Suprapubic skin (tissue), 4 donors: ENCODE data around the gene ZMAT1. TPM values are rescaled to one million over a fixed set of nuclear protein-coding genes. Genes with fewer than 3 reads are reported as not detected.

Experiments used
- DNase-seq, 2 donors: peaks; one replicate each; pipeline ENCODE4 v3.0.0-alpha.2; 2019; ENCODE audit warnings: low spot score in 2 of 2
- H3K27ac ChIP-seq: fragments of 200-600 bp; sonication (generic); one replicate; pipeline ENCODE4 v1.5.1; 2019
- H3K27me3 ChIP-seq: fragments of 200-600 bp; sonication (generic); one replicate; pipeline ENCODE4 v1.5.1; 2019
- H3K36me3 ChIP-seq: fragments of 200-600 bp; sonication (generic); one replicate; pipeline ENCODE4 v1.5.1; 2019
- H3K4me1 ChIP-seq: fragments of 200-600 bp; sonication (generic); one replicate; pipeline ENCODE4 v1.5.1; 2019
- H3K4me3 ChIP-seq: fragments of 200-600 bp; sonication (generic); one replicate; pipeline ENCODE4 v1.5.1; 2019; ENCODE audit warnings: mild to moderate bottlenecking
- H3K9me3 ChIP-seq: fragments of 200-600 bp; sonication (generic); one replicate; pipeline ENCODE4 v1.5.1; 2019
- EP300 ChIP-seq: sonication (generic); formaldehyde crosslinking; IDR thresholded peaks from one replicate; pipeline ENCODE4 v1.6.1; 2017; ENCODE audit warnings: antibody characterized with exemption
- POLR2A ChIP-seq, 2 donors: fragments of 450-650 bp; IDR thresholded peaks; one replicate each; pipeline ENCODE4 v1.6.1; 2017; ENCODE audit warnings: antibody characterized with exemption in 2 of 2, mild to moderate bottlenecking in 2 of 2, moderate library complexity in 2 of 2
- POLR2AphosphoS5 ChIP-seq, 3 donors: sonication (generic); formaldehyde crosslinking; IDR thresholded peaks; one replicate each; pipeline ENCODE4 v1.6.1; 2017; ENCODE audit warnings: antibody characterized with exemption in 3 of 3
- WGBS: methylation state at CpG from one replicate; pipeline ENCODE4 v1.1.5; 2018; 5-methylcytosine and 5-hydroxymethylcytosine counted together
- total RNA-seq, 4 donors: library from RNA; depleted of rRNA; stranded (reverse); fragments of >200 nt; gene quantifications; one replicate each; pipeline ENCODE4 v1.1.0, GENCODE V29; 2016
- TF ChIP-seq, protein P1 (sequence below), 2 donors: fragments of 200-600 bp in 1 of 2; fragments of 450-650 bp in 1 of 2; sonication (generic) in 1 of 2; IDR thresholded peaks; one replicate each; pipeline ENCODE4 v1.5.1; 2016 to 2019; ENCODE audit warnings: antibody characterized with exemption in 2 of 2, mild to moderate bottlenecking in 1 of 2, moderate library complexity in 1 of 2

The ZMAT1 gene
- total RNA-seq, 4 donors from 2014 or later: 1.9 to 8.9 (median 3.0) TPM

DNA sequence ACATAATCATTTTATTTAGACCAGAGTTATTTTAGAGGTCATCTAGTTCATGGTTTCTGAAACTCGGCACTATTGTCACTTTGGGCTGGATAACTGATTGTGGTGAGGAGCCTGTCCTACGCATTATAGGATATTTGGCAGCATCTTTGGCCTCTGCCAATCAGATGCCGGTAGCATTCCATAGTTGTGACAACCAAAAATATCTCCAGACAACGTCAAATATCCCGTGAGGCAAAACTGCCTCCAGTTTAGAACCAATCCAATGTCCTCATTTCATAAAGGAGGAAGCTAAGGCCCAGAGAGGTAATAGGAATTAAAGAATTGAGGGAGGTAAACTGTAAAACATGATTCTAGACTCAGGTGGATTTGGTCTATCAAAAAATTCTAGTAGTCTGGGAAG is 6.1 kb downstream of the ZMAT1 start:
- H3K27me3 ChIP-seq: no peaks in the 10 kb centered on the region
- 68% methylated on average over 5 of the region's 5 CpGs for WGBS
- H3K4me3 ChIP-seq: no peak overlapping the region
- H3K36me3 ChIP-seq: no peaks in the 10 kb centered on the region
- no peaks in the 10 kb centered on the region for H3K9me3 ChIP-seq
- DNase-seq: no peak
- TF ChIP-seq POLR2AphosphoS5 (IDR thresholded peaks at IDR 0.05) (no peak), POLR2A (IDR thresholded peaks at IDR 0.05) (no peak), EP300 (no peak)
- TF ChIP-seq, protein P1, sequence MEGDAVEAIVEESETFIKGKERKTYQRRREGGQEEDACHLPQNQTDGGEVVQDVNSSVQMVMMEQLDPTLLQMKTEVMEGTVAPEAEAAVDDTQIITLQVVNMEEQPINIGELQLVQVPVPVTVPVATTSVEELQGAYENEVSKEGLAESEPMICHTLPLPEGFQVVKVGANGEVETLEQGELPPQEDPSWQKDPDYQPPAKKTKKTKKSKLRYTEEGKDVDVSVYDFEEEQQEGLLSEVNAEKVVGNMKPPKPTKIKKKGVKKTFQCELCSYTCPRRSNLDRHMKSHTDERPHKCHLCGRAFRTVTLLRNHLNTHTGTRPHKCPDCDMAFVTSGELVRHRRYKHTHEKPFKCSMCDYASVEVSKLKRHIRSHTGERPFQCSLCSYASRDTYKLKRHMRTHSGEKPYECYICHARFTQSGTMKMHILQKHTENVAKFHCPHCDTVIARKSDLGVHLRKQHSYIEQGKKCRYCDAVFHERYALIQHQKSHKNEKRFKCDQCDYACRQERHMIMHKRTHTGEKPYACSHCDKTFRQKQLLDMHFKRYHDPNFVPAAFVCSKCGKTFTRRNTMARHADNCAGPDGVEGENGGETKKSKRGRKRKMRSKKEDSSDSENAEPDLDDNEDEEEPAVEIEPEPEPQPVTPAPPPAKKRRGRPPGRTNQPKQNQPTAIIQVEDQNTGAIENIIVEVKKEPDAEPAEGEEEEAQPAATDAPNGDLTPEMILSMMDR (IDR thresholded peaks at IDR 0.05): no peak
- H3K27ac ChIP-seq: no peak overlapping the region
- no peaks in the 10 kb centered on the region for H3K4me1 ChIP-seq

DNA sequence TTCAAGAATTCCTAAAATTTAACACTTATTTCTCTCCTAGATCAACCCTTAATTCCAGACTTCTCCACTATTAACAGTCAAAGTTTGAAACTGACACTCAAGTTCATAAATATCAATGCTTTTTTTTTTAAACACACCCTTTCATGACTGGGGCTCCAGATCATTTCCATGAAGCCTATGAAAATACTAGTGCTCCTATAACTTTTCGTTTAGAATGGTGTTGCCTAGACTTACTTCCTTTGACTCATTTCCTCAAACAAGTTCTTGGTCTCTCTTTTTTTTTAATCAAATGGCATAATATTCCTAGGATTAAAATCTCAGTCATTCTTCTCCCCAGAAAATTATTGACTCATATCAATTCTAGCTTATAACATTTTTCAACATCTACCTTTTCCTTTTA is 13.1 kb downstream of the ZMAT1 start:
- Histone ChIP-seq H3K36me3 (no peaks in the 10 kb centered on the region), H3K27ac (no peak overlapping the region), H3K4me3 (no peak overlapping the region), H3K27me3 (no peaks in the 10 kb centered on the region), H3K4me1 (no peaks in the 10 kb centered on the region), H3K9me3 (no peaks in the 10 kb centered on the region)
- DNase-seq: no peak
- 50% methylated on average over 1 of the region's 1 CpG for WGBS
- TF ChIP-seq POLR2AphosphoS5 (IDR thresholded peaks at IDR 0.05) (no peak), POLR2A (IDR thresholded peaks at IDR 0.05) (no peak), EP300 (no peak)
- TF ChIP-seq, protein P1 (IDR thresholded peaks at IDR 0.05): no peak

DNA sequence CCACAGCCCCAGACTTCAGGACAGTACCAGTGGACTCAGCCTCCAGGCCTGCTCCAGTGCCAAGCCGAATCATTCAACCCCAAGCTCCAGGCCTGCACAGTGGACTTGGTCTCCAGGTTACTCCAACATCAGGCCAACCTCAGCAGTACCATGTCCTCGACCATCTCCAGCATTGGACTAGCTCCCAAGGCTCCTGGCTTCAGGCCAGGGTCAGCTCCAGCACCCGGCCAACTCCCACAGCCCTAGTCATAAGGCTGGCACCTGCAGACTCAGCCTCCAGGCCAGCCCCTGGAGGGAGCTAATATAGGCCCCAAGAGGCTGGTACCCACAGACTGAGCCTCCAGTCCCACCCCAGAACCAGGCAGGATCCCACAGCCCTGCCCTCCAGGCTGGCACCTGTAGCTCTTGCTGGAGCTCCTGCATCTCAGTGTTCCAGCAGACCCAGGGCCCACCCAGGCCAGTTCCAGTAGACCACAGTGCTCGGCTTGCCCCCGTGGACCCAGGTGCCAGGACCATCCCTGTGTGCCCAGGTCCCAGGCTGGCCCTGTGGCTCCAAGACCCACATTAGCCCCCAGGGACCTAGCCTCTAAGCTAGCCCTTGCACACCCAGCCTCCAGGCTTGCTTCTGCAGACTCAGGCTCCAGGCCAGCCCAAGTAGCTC is 25.6 kb downstream of the ZMAT1 start:
- no peaks in the 10 kb centered on the region for H3K4me1 ChIP-seq
- TF ChIP-seq EP300 (no peak), POLR2AphosphoS5 (IDR thresholded peaks at IDR 0.05) (no peak), POLR2A (IDR thresholded peaks at IDR 0.05) (no peak)
- TF ChIP-seq, protein P1 (IDR thresholded peaks at IDR 0.05): no peak
- no CpG with 5 or more reads among the region's 5 CpGs for WGBS
- H3K4me3 ChIP-seq: no peak overlapping the region
- no peak for DNase-seq
- H3K36me3 ChIP-seq: no peaks in the 10 kb centered on the region
- H3K27me3 ChIP-seq: no peaks in the 10 kb centered on the region
- H3K9me3 ChIP-seq: no peaks in the 10 kb centered on the region
- H3K27ac ChIP-seq: no peak overlapping the region

DNA sequence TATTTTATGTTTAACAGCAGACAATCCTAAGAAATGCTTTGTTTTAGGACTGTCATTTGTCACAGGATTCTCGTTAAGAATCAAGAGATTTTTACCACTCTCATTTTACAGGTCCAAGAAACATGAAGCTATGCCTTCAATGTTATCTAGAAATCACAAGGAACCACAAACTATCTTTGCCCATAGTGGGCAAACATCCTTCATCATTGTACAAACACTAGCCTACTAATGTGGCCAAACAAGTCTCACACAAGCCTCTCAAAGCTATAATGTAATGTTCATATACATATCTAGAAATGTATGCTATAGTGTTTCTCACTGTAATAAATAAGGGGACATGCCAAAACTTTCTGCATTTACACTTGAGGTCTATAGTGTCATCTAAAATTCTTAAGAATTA is 26.8 kb downstream of the ZMAT1 start:
- Histone ChIP-seq H3K9me3 (no peaks in the 10 kb centered on the region), H3K4me1 (no peaks in the 10 kb centered on the region), H3K4me3 (no peak overlapping the region), H3K36me3 (no peaks in the 10 kb centered on the region), H3K27me3 (no peaks in the 10 kb centered on the region), H3K27ac (no peak overlapping the region)
- no peak for DNase-seq
- TF ChIP-seq POLR2A (IDR thresholded peaks at IDR 0.05): no peak
- TF ChIP-seq, protein P1 (IDR thresholded peaks at IDR 0.05): no peak
- TF ChIP-seq EP300: no peak
- TF ChIP-seq POLR2AphosphoS5 (IDR thresholded peaks at IDR 0.05): no peak
- WGBS: 84% methylated on average over 1 of the region's 1 CpG

Other genes with a start within 250 kb of the ZMAT1 start
- 1 to 10 TPM in 1 of 4 donors, under 1 TPM in 1, not detected in 2; 0.49 to 1.5 TPM for gene TCEAL2, start 193.7 kb upstream of the ZMAT1 start, total RNA-seq
- not detected for gene TCEAL6, start 210.5 kb upstream of the ZMAT1 start, total RNA-seq
- 1 to 10 TPM; 1.6 to 7.1 (median 2.0) TPM for gene BEX5, start 223.9 kb upstream of the ZMAT1 start, total RNA-seq